M059J (cell line): Measurements from ENCODE around the gene FRMPD2. TPM values are rescaled to one million over a fixed set of nuclear protein-coding genes. Genes with fewer than 3 reads are reported as not detected.
"Not testable (repeated sequence)": the region's sequence is repeated elsewhere in the genome, so short reads cannot be mapped to it uniquely, and the experiment has no call there.

Source experiments
- DNase-seq: peaks from one replicate; pipeline ENCODE4 v3.0.0-alpha.2; 2012; ENCODE audit warnings: low read depth
- total RNA-seq: library from RNA; depleted of rRNA; stranded (reverse); fragments of >200 nt; shearing (Covaris generic); gene quantifications from 2 replicates; pipeline ENCODE4 v1.2.3, GENCODE V29; 2014; rRNA removed

Gene FRMPD2
- total RNA-seq, 1 experiment from 2014 or later: not detected

DNA sequence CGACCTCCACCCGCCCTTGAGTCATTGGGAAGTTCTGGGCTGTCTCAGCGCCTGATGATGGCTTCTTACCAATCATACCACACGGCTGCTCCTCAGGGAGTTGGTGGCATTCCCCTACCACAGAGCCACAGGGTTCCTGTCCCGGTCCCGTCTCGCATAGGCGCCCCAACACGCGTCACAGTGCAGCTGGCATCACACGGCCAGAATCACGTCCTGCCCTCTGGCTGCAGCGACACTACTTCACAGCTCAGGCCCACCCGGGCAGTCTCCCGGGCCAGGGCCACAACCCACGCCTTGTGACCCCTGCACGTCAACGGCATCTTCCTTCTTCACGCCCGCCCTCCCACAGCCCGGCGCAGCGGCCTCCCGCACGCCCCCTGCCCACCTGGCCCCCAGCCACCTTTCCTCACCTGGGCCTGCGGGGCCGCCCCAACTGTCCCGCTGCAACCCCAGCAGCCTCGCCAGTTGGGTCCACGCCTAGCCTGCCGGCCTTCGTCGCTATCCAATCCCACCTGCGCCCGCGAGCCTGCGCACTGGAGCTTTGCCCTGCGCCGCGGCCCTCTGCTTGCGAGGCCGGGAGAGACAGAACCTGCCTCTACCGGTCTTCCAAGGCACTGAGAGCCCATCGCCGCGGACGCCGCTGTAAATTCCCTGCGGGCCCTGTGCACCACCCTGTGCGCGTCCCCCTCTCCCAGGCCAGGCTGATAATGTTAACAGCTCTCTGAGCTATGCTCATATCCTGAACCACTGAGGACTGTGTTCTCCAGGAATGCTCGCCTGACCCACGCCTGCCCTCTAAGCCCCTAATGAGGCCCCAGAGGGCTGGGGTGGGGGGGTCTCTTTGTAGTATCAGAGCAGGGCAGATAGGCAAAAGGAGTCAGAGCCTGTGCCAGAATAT is 134.3 kb downstream of the FRMPD2 start:
- DNase-seq: not testable (repeated sequence)

DNA sequence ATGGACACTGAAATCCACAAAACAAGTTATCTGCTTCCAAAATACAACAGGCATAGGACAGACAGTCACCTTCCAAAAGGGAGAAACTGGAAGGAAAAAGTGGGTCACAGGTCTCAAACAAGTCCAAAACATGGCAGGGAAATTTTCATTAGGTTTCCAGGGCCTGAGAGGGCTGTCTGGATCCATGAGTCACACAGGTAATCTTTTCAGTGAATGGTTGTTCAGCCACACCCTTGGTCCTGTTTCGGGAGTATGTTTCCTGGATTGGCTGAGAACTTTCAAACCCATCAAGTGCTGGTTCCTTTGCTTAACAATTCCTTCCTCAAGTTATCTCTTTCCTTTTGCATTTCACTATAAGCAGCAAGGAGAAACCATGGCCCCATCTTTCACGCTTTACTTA is 145.5 kb downstream of the FRMPD2 start:
- DNase-seq: not testable (repeated sequence)

- not testable (repeated sequence) for DNase-seq
These were observed 148.2 kb downstream of the FRMPD2 start for GRCh38 chr10:48126251-48126650.

- not testable (repeated sequence) for DNase-seq
These were observed 148.9 kb downstream of the FRMPD2 start for GRCh38 chr10:48125631-48126030.

DNA sequence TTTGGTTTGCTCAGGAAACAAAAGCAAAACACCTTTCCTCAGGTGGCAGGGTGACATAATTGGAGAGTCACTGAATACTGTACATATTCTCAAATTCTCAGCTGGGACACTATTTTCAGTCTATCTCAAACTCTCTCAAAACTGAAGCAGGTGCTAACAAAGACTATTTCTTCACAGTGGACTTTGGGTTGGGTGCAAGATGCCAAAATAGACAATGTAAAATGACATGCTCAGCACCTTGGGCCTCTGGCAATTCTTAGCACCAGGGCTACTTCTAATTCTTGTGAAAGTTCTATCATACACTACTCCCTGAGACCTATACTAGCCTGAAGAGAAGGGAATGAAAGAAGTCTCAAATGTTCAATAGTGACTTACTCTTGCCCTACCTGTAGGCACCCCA is 151.9 kb downstream of the FRMPD2 start:
- DNase-seq: not testable (repeated sequence)

- not testable (repeated sequence) for DNase-seq
These were observed 164.2 kb downstream of the FRMPD2 start for GRCh38 chr10:48110277-48110676.

Other genes with a start within 250 kb of the FRMPD2 start
- gene MAPK8, start 32.0 kb upstream of the FRMPD2 start, total RNA-seq: 114 and 149 TPM in 2 replicates